PC-3 (cell line): ENCODE measurements around the gene SLC4A2. TPM values are rescaled to one million over a fixed set of nuclear protein-coding genes. Genes with fewer than 3 reads are reported as not detected.
A peak's percentile ranks its signal among the peaks of the same experiment; 100 is the strongest.

Experiments
- ATAC-seq: fragments of 200-7000 bp; cut with Tn5 transposase; 2 replicates; pipeline ENCODE4 v1.9.1; 2020; ENCODE audit warnings: mild to moderate bottlenecking, moderate library complexity
- BruUV-seq: library from RNA; stranded (reverse); fragments of 400-500 nt; replicated peaks from 2 replicates; lab custom pipeline; 2021; lab: Mats Ljungman, UMichigan
- CTCF ChIA-PET: fragments of 300-600 bp; sonication (Branson Sonifier 250); formaldehyde crosslinking; loops from one replicate; lab custom pipeline; 2022; ENCODE audit warnings: antibody characterized with exemption; lab: Charles Lee
- POLR2A ChIA-PET: fragments of 300-600 bp; sonication (Branson Sonifier 250); formaldehyde crosslinking; loops from one replicate; lab custom pipeline; 2022; ENCODE audit warnings: antibody characterized with exemption; ENCODE audit not compliant: unreplicated experiment; lab: Charles Lee
- DNase-seq: peaks from one replicate; pipeline ENCODE4 v3.0.0-alpha.2; 2015
- H2AFZ ChIP-seq: fragments of 300-600 bp; sonication (generic); 2 replicates; pipeline ENCODE4 v1.6.0; 2016; ENCODE audit warnings: antibody characterized with exemption, low read length
- H3F3A ChIP-seq: fragments of 300-600 bp; sonication (generic); one replicate; pipeline ENCODE4 v1.6.0; 2017; ENCODE audit warnings: antibody characterized with exemption, low read length, control low read depth, mild to moderate bottlenecking; ENCODE audit not compliant: unreplicated experiment
- H3K27ac ChIP-seq: fragments of 300-600 bp; sonication (generic); 2 replicates; pipeline ENCODE4 v1.5.1; 2016; ENCODE audit warnings: mild to moderate bottlenecking, low read length
- H3K27me3 ChIP-seq: fragments of 300-600 bp; sonication (generic); 2 replicates; pipeline ENCODE4 v1.6.1; 2016; ENCODE audit warnings: low read length, mixed read lengths
- H3K36me3 ChIP-seq: fragments of 300-600 bp; sonication (generic); 2 replicates; pipeline ENCODE4 v1.6.1; 2016; ENCODE audit warnings: low read depth, mixed run types, low read length, mixed read lengths
- H3K4me1 ChIP-seq: fragments of 300-600 bp; sonication (generic); 2 replicates; pipeline ENCODE4 v1.5.1; 2016; ENCODE audit warnings: low read length; ENCODE audit not compliant: insufficient read depth
- H3K4me2 ChIP-seq: fragments of 300-600 bp; sonication (generic); 2 replicates; pipeline ENCODE4 v1.6.0; 2016; ENCODE audit warnings: low read length
- H3K4me3 ChIP-seq: fragments of 300-600 bp; sonication (generic); 2 replicates; pipeline ENCODE4 v1.5.1; 2016; ENCODE audit warnings: mild to moderate bottlenecking, low read length, mixed read lengths
- H3K79me2 ChIP-seq: fragments of 300-600 bp; sonication (generic); 2 replicates; pipeline ENCODE4 v1.6.1; 2017; ENCODE audit warnings: low read length, mixed read lengths
- H3K9ac ChIP-seq: fragments of 300-600 bp; sonication (generic); 2 replicates; pipeline ENCODE4 v1.6.0; 2016; ENCODE audit warnings: mild to moderate bottlenecking, low read length
- H3K9me2 ChIP-seq: fragments of 300-600 bp; sonication (generic); replicated peaks from 2 replicates; pipeline ENCODE4 v1.6.1; 2016; ENCODE audit warnings: mixed run types, low read length, mixed read lengths
- H3K9me3 ChIP-seq: fragments of 300-600 bp; sonication (generic); 2 replicates; pipeline ENCODE4 v1.6.1; 2016; ENCODE audit warnings: low read length, mixed read lengths
- H4K20me1 ChIP-seq: fragments of 300-600 bp; sonication (generic); 2 replicates; pipeline ENCODE4 v1.6.1; 2016; ENCODE audit warnings: low read length, mixed read lengths
- EZH2 ChIP-seq: fragments of 300-600 bp; sonication (generic); IDR thresholded peaks from one replicate; pipeline ENCODE4 v1.6.1; 2017; ENCODE audit warnings: antibody characterized with exemption, mild to moderate bottlenecking, low read length; ENCODE audit not compliant: unreplicated experiment
- EZH2phosphoT487 ChIP-seq: fragments of 300-600 bp; sonication (generic); IDR thresholded peaks from 2 replicates; pipeline ENCODE4 v1.6.1; 2018; ENCODE audit warnings: mild to moderate bottlenecking, antibody characterized with exemption, low read length, borderline replicate concordance
- intact Hi-C: fragments of 100-400 bp; cut with micrococcal nuclease; formaldehyde crosslinking; loops from 2 replicates; pipeline ENCODE4 v1.9.0; 2023
- total RNA-seq: library from RNA; depleted of rRNA; stranded (reverse); fragments of >200 nt; gene quantifications from 2 replicates; pipeline ENCODE4 v1.2.3, GENCODE V29; 2014
- TF ChIP-seq, protein P1 (sequence below): fragments of 300-600 bp; sonication (generic); conservative IDR thresholded peaks from 2 replicates; pipeline ENCODE4 v1.5.1; 2017; ENCODE audit warnings: antibody characterized with exemption, low read depth, mild to moderate bottlenecking, low read length

The SLC4A2 gene
- total RNA-seq, 1 experiment from 2014 or later: 284 TPM

- H3K9me2 ChIP-seq: no peaks in the 10 kb centered on the region
- no peaks in the 10 kb centered on the region for H3K9me3 ChIP-seq
- H4K20me1 ChIP-seq: no peaks in the 10 kb centered on the region
- no peak overlapping the region for H3K9ac ChIP-seq
- BruUV-seq: no TSS peak
- ChIA-PET CTCF (interaction anchor here (0.6 to 1.5 kb wide), 6 partner anchors 11 to 120 kb away, joined by 3 to 9 read pairs (median 4); no protein-coding TSS in a partner anchor), POLR2A (interaction anchor here (0.8 kb wide), 1 partner anchor 10 kb away, joined by 3 read pairs; the partner anchor contains the start of gene ABCB8)
- H3F3A ChIP-seq: no peaks in the 10 kb centered on the region
- no peaks in the 10 kb centered on the region for H3K79me2 ChIP-seq
- peak overlapping the region; percentile 61 for H2AFZ ChIP-seq
- peak overlapping the region; percentile 49; the same call in 1 of the 2 replicates for H3K4me3 ChIP-seq
- H3K4me1 ChIP-seq: peaks cover 10% of the 10 kb centered on the region; the same call in 1 of the 2 replicates
- no peak for ATAC-seq
- H3K4me2 ChIP-seq: peak overlapping the region; percentile 79
- intact Hi-C loops: loop anchor here (2.0 kb wide), 2 partner anchors 56 to 120 kb away; no protein-coding TSS in a partner anchor
- H3K27ac ChIP-seq: no peak overlapping the region
- no peak for DNase-seq
- no peaks in the 10 kb centered on the region for H3K27me3 ChIP-seq
- no peaks in the 10 kb centered on the region for H3K36me3 ChIP-seq
- no peak for TF ChIP-seq EZH2phosphoT487
Measured at GRCh38 chr7:151018421-151019129, 40.8 kb upstream of the SLC4A2 start.

- ChIA-PET POLR2A (interaction anchor here (0.8 kb wide), 1 partner anchor 9 kb away, joined by 3 read pairs; the partner anchor contains the start of gene ABCB8), CTCF (interaction anchor here (1.2 to 1.5 kb wide), 2 partner anchors 56 to 121 kb away, joined by 4 to 9 read pairs; no protein-coding TSS in a partner anchor)
- no peak for TF ChIP-seq EZH2
- TF ChIP-seq, protein P1, sequence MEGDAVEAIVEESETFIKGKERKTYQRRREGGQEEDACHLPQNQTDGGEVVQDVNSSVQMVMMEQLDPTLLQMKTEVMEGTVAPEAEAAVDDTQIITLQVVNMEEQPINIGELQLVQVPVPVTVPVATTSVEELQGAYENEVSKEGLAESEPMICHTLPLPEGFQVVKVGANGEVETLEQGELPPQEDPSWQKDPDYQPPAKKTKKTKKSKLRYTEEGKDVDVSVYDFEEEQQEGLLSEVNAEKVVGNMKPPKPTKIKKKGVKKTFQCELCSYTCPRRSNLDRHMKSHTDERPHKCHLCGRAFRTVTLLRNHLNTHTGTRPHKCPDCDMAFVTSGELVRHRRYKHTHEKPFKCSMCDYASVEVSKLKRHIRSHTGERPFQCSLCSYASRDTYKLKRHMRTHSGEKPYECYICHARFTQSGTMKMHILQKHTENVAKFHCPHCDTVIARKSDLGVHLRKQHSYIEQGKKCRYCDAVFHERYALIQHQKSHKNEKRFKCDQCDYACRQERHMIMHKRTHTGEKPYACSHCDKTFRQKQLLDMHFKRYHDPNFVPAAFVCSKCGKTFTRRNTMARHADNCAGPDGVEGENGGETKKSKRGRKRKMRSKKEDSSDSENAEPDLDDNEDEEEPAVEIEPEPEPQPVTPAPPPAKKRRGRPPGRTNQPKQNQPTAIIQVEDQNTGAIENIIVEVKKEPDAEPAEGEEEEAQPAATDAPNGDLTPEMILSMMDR: no peak
- TF ChIP-seq EZH2phosphoT487: no peak
- no peak for DNase-seq
- Histone ChIP-seq H3K79me2 (no peaks in the 10 kb centered on the region), H3K9me2 (no peaks in the 10 kb centered on the region), H3K9me3 (no peaks in the 10 kb centered on the region), H3K9ac (no peak overlapping the region), H3K27me3 (no peaks in the 10 kb centered on the region), H3K4me3 (no peak overlapping the region), H3K4me2 (no peak overlapping the region), H4K20me1 (no peaks in the 10 kb centered on the region), H3K4me1 (peaks cover 12% of the 10 kb centered on the region; the same call in 1 of the 2 replicates), H3K36me3 (no peaks in the 10 kb centered on the region), H3F3A (no peaks in the 10 kb centered on the region), H3K27ac (no peak overlapping the region), H2AFZ (no peak overlapping the region)
- ATAC-seq: no peak
- intact Hi-C loops: loop anchor here (2.0 kb wide), 2 partner anchors 56 to 120 kb away; no protein-coding TSS in a partner anchor
- BruUV-seq: no TSS peak
Measured at GRCh38 chr7:151019130-151019447, 40.3 kb upstream of the SLC4A2 start.

DNA sequence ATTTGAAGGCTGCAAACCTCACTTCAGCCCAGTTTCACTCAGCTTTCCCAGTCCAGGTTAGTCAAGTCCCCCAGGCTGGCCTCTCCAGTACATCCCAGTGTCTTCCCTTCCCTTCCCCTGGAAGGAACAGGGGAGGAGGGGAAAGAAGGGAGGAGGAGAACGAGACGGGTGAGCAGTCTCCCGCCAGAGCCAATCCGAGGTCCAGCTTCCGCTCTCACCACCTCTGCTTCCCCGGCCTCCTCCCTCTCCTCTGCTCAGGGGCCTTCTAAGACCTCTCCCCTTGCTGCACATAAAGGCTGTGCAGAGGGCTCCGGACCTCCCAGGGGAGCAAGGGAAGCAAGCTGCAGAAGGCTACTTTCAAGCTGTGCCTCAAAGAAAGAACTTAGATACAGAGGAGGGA lies 39.2 kb upstream of the SLC4A2 start:
- Histone ChIP-seq H3K4me3 (no peak overlapping the region), H3K4me2 (no peak overlapping the region), H3K36me3 (no peaks in the 10 kb centered on the region), H3K9me3 (no peaks in the 10 kb centered on the region), H4K20me1 (no peaks in the 10 kb centered on the region), H2AFZ (no peak overlapping the region), H3K9me2 (no peaks in the 10 kb centered on the region), H3K27me3 (no peaks in the 10 kb centered on the region), H3K4me1 (peaks cover 19% of the 10 kb centered on the region; the same call in 1 of the 2 replicates), H3K27ac (no peak overlapping the region), H3F3A (no peaks in the 10 kb centered on the region), H3K79me2 (no peaks in the 10 kb centered on the region), H3K9ac (no peak overlapping the region)
- ATAC-seq: no peak
- DNase-seq: no peak
- CTCF ChIA-PET: no interaction called here
- no TSS peak for BruUV-seq
- TF ChIP-seq EZH2: no peak
- TF ChIP-seq, protein P1: no peak
- no peak for TF ChIP-seq EZH2phosphoT487
- intact Hi-C loops: no loop called here
- POLR2A ChIA-PET: no interaction called here
